Ascending aorta (tissue), 2 donors: ENCODE measurements around the gene PLEKHO2. TPM values are rescaled to one million over a fixed set of nuclear protein-coding genes. Genes with fewer than 3 reads are reported as not detected.

Experiments used
- DNase-seq, 2 donors: peaks; one replicate each; pipeline ENCODE4 v3.0.0-alpha.2; 2019; ENCODE audit warnings: low spot score in 2 of 2
- H3K27ac ChIP-seq, 2 donors: fragments of 200-600 bp; sonication (generic); one replicate each; pipeline ENCODE4 v1.5.1; 2016 to 2017; ENCODE audit warnings: mild to moderate bottlenecking in 1 of 2
- H3K27me3 ChIP-seq: fragments of 200-600 bp; sonication (generic); one replicate; pipeline ENCODE4 v1.5.1; 2017
- H3K36me3 ChIP-seq, 2 donors: fragments of 200-600 bp; sonication (generic); one replicate each; pipeline ENCODE4 v1.5.1; 2016
- H3K4me1 ChIP-seq, 2 donors: fragments of 200-600 bp; sonication (generic); one replicate each; pipeline ENCODE4 v1.5.1; 2016 to 2017; ENCODE audit warnings: mild to moderate bottlenecking in 1 of 2
- H3K4me3 ChIP-seq, 2 donors: fragments of 200-600 bp; sonication (generic); one replicate each; pipeline ENCODE4 v1.5.1; 2016 to 2017; ENCODE audit warnings: mild to moderate bottlenecking in 1 of 2
- H3K9me3 ChIP-seq, 2 donors: fragments of 200-600 bp; sonication (generic); one replicate each; pipeline ENCODE4 v1.5.1; 2016
- CTCF ChIP-seq, 3 experiments: fragments of 200-600 bp in 2 of 3; fragments of 450-650 bp in 1 of 3; sonication (generic) in 2 of 3; IDR thresholded peaks; one replicate each; pipeline ENCODE4 v1.5.1; 2016 to 2019; ENCODE audit warnings: antibody characterized with exemption in 3 of 3, mild to moderate bottlenecking in 1 of 3, moderate library complexity in 1 of 3
- intact Hi-C: fragments of 100-400 bp; cut with DNase I; formaldehyde crosslinking; loops from one replicate; pipeline ENCODE4 v1.15.1; 2023
- total RNA-seq: library from RNA; depleted of rRNA; stranded (reverse); fragments of >200 nt; gene quantifications from one replicate; pipeline ENCODE4 v1.1.0, GENCODE V29; 2016

The PLEKHO2 gene
- total RNA-seq, 1 donor from 2014 or later: 41.4 TPM

- DNase-seq: no peak
- peaks cover 11 to 27% of the 10 kb centered on the region in 2 donors for H3K4me1 ChIP-seq
- intact Hi-C loops: no loop called here
Observed at GRCh38 chr15:64855205-64855975, 13.7 kb downstream of the PLEKHO2 start.

GRCh38 chr15:64856429-64857145 is 14.9 kb downstream of the PLEKHO2 start:
- Histone ChIP-seq H3K27me3 (no peaks in the 10 kb centered on the region), H3K27ac (peak overlapping the region; percentile 76 to 81), H3K9me3 (no peaks in the 10 kb centered on the region), H3K4me1 (peaks cover 11 to 27% of the 10 kb centered on the region in 2 donors), H3K4me3 (no peak overlapping the region), H3K36me3 (peaks cover 27 to 37% of the 10 kb centered on the region in 2 donors)
- intact Hi-C loops: loop anchor here (2.0 kb wide), 1 partner anchor 20 kb away; no protein-coding TSS in a partner anchor
- DNase-seq: peak in 1 of 2 donors; percentile 79
- no peak for TF ChIP-seq CTCF (IDR thresholded peaks at IDR 0.05)

More at GRCh38 chr15:64855205-64855975, 13.7 kb downstream of the PLEKHO2 start:
- Histone ChIP-seq H3K9me3 (no peaks in the 10 kb centered on the region), H3K4me3 (no peak overlapping the region), H3K36me3 (peaks cover 19 to 30% of the 10 kb centered on the region in 2 donors), H3K27ac (peak overlapping the region; percentile 76 to 81), H3K27me3 (no peaks in the 10 kb centered on the region)
- no peak for TF ChIP-seq CTCF (IDR thresholded peaks at IDR 0.05)

- Histone ChIP-seq H3K36me3 (peaks cover 33 to 42% of the 10 kb centered on the region in 2 donors), H3K4me3 (no peak overlapping the region), H3K27me3 (no peaks in the 10 kb centered on the region), H3K4me1 (peaks cover 8 to 27% of the 10 kb centered on the region in 2 donors), H3K27ac (peak overlapping the region; percentile 76 to 81), H3K9me3 (no peaks in the 10 kb centered on the region)
- DNase-seq: no peak
- TF ChIP-seq CTCF (IDR thresholded peaks at IDR 0.05): no peak
- intact Hi-C loops: loop anchor here (2.0 kb wide), 1 partner anchor 19 kb away; no protein-coding TSS in a partner anchor
Observed at GRCh38 chr15:64857421-64857820, 15.7 kb downstream of the PLEKHO2 start.

GRCh38 chr15:64858021-64858575 is 16.4 kb downstream of the PLEKHO2 start:
- Histone ChIP-seq H3K4me1 (peaks cover 8 to 27% of the 10 kb centered on the region in 2 donors), H3K27me3 (no peaks in the 10 kb centered on the region), H3K4me3 (no peak overlapping the region), H3K9me3 (no peaks in the 10 kb centered on the region), H3K36me3 (peaks cover 33 to 45% of the 10 kb centered on the region in 2 donors), H3K27ac (peak overlapping the region; percentile 76 to 81)
- DNase-seq: no peak
- no peak for TF ChIP-seq CTCF (IDR thresholded peaks at IDR 0.05)
- intact Hi-C loops: no loop called here

GRCh38 chr15:64859226-64859625 is 17.5 kb downstream of the PLEKHO2 start:
- Histone ChIP-seq H3K9me3 (no peaks in the 10 kb centered on the region), H3K4me3 (no peak overlapping the region), H3K36me3 (peaks cover 36 to 49% of the 10 kb centered on the region in 2 donors), H3K27ac (peak overlapping the region in 1 of 2 donors; percentile 3), H3K4me1 (peaks cover 3 to 22% of the 10 kb centered on the region in 2 donors), H3K27me3 (no peaks in the 10 kb centered on the region)
- no peak for TF ChIP-seq CTCF (IDR thresholded peaks at IDR 0.05)
- DNase-seq: no peak
- intact Hi-C loops: no loop called here
